Measurements from ENCODE around the gene DRGX.

DNA sequence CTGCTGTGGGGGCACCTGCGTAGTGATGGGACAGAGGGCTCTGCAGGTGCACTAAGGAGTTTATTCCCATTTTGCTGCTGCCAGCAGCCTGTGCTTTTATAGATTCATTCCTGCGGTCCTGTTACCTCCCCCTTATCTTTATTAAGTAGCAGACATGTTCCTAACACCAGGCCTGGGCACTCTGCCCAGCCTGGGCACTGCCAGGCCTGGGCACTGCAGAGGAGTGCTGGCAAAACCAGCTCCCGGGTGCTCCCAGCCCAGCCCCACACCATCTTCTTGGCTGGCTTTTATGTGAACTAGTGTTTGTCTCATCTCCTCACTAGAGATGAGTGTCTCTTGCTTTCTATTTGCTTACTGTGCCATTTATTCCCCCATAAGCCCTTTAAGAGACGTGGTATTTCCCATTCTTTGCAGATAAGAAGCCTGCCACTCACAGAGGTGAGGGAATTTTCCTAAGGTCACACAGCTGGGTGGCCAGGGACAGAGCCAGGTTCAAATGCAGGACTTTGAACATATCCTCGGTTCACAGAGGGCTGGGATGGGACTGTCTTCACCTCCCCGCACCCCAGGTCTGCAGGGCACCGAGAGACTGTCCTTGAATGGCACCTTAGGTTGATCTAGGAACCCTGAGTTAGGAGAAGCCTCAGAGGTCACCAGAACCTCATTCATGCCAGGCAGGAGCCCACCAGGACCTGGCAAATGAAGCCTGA lies 14.6 kb upstream of the DRGX start:
- TF ChIP-seq EP300 (IDR thresholded peaks at IDR 0.05) = no peak
- TF ChIP-seq POLR2A (IDR thresholded peaks at IDR 0.05) = no peak
- TF ChIP-seq, protein P1, sequence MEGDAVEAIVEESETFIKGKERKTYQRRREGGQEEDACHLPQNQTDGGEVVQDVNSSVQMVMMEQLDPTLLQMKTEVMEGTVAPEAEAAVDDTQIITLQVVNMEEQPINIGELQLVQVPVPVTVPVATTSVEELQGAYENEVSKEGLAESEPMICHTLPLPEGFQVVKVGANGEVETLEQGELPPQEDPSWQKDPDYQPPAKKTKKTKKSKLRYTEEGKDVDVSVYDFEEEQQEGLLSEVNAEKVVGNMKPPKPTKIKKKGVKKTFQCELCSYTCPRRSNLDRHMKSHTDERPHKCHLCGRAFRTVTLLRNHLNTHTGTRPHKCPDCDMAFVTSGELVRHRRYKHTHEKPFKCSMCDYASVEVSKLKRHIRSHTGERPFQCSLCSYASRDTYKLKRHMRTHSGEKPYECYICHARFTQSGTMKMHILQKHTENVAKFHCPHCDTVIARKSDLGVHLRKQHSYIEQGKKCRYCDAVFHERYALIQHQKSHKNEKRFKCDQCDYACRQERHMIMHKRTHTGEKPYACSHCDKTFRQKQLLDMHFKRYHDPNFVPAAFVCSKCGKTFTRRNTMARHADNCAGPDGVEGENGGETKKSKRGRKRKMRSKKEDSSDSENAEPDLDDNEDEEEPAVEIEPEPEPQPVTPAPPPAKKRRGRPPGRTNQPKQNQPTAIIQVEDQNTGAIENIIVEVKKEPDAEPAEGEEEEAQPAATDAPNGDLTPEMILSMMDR (IDR thresholded peaks at IDR 0.05) = no peak
- no peak for TF ChIP-seq POLR2AphosphoS5 (IDR thresholded peaks at IDR 0.05)
